ENCODE data around the gene WDR87. TPM values are rescaled to one million over a fixed set of nuclear protein-coding genes. Genes with fewer than 3 reads are reported as not detected.

The WDR87 gene
- total RNA-seq, 1 experiment from 2014 or later, result not detected

GRCh38 chr19:37876032-37876431 is 30.4 kb downstream of the WDR87 start:
- no peak for ATAC-seq
- no peaks in the 10 kb centered on the region for H3K9me3 ChIP-seq (ENCODE audit: control insufficient read depth, insufficient read depth, low read depth, low read length)
- TF ChIP-seq REST (IDR thresholded peaks at IDR 0.05; ENCODE audit: insufficient read depth in 1 of 2, low read depth in 2 of 2, low read length in 1 of 2), result no peak
- no peak for TF ChIP-seq POLR2AphosphoS5 (IDR thresholded peaks at IDR 0.05; ENCODE audit: low read depth, low read length)
- no peak for TF ChIP-seq TCF7L2 (IDR thresholded peaks at IDR 0.05; ENCODE audit: low read depth, low read length)
- no peak for TF ChIP-seq SIN3A (IDR thresholded peaks at IDR 0.05; ENCODE audit: borderline replicate concordance, insufficient read depth, low read depth, low read length)
- TF ChIP-seq, protein P1, sequence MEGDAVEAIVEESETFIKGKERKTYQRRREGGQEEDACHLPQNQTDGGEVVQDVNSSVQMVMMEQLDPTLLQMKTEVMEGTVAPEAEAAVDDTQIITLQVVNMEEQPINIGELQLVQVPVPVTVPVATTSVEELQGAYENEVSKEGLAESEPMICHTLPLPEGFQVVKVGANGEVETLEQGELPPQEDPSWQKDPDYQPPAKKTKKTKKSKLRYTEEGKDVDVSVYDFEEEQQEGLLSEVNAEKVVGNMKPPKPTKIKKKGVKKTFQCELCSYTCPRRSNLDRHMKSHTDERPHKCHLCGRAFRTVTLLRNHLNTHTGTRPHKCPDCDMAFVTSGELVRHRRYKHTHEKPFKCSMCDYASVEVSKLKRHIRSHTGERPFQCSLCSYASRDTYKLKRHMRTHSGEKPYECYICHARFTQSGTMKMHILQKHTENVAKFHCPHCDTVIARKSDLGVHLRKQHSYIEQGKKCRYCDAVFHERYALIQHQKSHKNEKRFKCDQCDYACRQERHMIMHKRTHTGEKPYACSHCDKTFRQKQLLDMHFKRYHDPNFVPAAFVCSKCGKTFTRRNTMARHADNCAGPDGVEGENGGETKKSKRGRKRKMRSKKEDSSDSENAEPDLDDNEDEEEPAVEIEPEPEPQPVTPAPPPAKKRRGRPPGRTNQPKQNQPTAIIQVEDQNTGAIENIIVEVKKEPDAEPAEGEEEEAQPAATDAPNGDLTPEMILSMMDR (IDR thresholded peaks at IDR 0.05), result no peak
- no peaks in the 10 kb centered on the region for H3K4me1 ChIP-seq (ENCODE audit: control insufficient read depth, insufficient read depth, low read length)
- H3K4me3 ChIP-seq (ENCODE audit: low read depth in 2 of 2, low read length in 2 of 2), result no peak overlapping the region
- ChIA-PET CTCF (interaction anchor here (0.6 kb wide), 2 partner anchors 67 to 337 kb away, joined by 3 read pairs; no protein-coding TSS in a partner anchor), POLR2A (no interaction called here)
- in situ Hi-C loops (cut with HindIII; ENCODE audit: low pct_unique_long_range_greater_than_20kb, low sequenced_read_pairs) (no loop called here), intact Hi-C loops (cut with micrococcal nuclease; ENCODE audit: unreplicated experiment) (no loop called here)
- BruUV-seq (replicated peaks), result no TSS peak
- no peak overlapping the region for H3K27ac ChIP-seq (ENCODE audit: low read length)
- H3K27me3 ChIP-seq (ENCODE audit: control insufficient read depth, insufficient read depth, low read length), result no peaks in the 10 kb centered on the region
- no peak for DNase-seq (ENCODE audit: low read depth, low spot score)
- no peaks in the 10 kb centered on the region for H3K36me3 ChIP-seq (ENCODE audit: control insufficient read depth, insufficient read depth, low read length)

DNA sequence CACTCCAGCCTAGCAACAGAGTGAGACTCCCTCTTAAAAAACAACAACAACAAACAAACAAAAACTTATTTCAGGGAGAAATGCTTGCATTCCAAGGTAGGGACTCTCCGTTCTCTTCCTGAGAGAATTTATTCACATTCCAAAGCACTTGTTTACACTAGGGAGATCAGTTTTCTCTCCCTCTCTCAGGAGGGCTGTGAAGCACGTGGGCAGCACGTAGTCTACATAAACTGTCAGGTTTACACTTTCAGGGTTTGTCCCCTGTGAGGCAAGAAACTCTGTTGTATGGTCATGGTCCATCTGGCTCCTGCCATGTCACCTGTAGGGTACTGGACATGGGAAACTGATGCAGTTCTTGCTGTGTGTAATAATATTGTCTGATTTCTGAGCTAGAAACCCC is 31.6 kb downstream of the WDR87 start:
- no TSS peak for BruUV-seq (replicated peaks)
- ATAC-seq (no peak), DNase-seq (ENCODE audit: low read depth, low spot score) (no peak)
- ChIA-PET CTCF (no interaction called here), POLR2A (no interaction called here)
- Histone ChIP-seq H3K27ac (ENCODE audit: low read length) (no peak overlapping the region), H3K4me1 (ENCODE audit: control insufficient read depth, insufficient read depth, low read length) (no peaks in the 10 kb centered on the region), H3K36me3 (ENCODE audit: control insufficient read depth, insufficient read depth, low read length) (no peaks in the 10 kb centered on the region), H3K9me3 (ENCODE audit: control insufficient read depth, insufficient read depth, low read depth, low read length) (no peaks in the 10 kb centered on the region), H3K4me3 (ENCODE audit: low read depth in 2 of 2, low read length in 2 of 2) (no peak overlapping the region), H3K27me3 (ENCODE audit: control insufficient read depth, insufficient read depth, low read length) (no peaks in the 10 kb centered on the region)
- no peak for TF ChIP-seq TCF7L2 (IDR thresholded peaks at IDR 0.05; ENCODE audit: low read depth, low read length)
- no peak for TF ChIP-seq POLR2AphosphoS5 (IDR thresholded peaks at IDR 0.05; ENCODE audit: low read depth, low read length)
- no peak for TF ChIP-seq REST (IDR thresholded peaks at IDR 0.05; ENCODE audit: insufficient read depth in 1 of 2, low read depth in 2 of 2, low read length in 1 of 2)
- TF ChIP-seq SIN3A (IDR thresholded peaks at IDR 0.05; ENCODE audit: borderline replicate concordance, insufficient read depth, low read depth, low read length), result no peak
- TF ChIP-seq, protein P1 (IDR thresholded peaks at IDR 0.05), result no peak
- intact Hi-C loops (cut with micrococcal nuclease; ENCODE audit: unreplicated experiment), result no loop called here
- in situ Hi-C loops (cut with HindIII; ENCODE audit: low pct_unique_long_range_greater_than_20kb, low sequenced_read_pairs), result no loop called here
